Activated T-cell treated with anti-CD3 and anti-CD28 coated beads, Interleukin-2, amount 50 U/mL, for 4 hours (primary cell): ENCODE results near the gene ACOT12. TPM values are rescaled to one million over a fixed set of nuclear protein-coding genes. Genes with fewer than 3 reads are reported as not detected.

Source experiments
- total RNA-seq, 3 donors: library from RNA; stranded (reverse); gene quantifications; one replicate each; pipeline ENCODE4 v1.2.1, GENCODE V29; 2021

Gene ACOT12
- total RNA-seq, 3 donors from 2014 or later: not detected

Other genes starting within 250 kb of the ACOT12 start
- gene CKMT2, start 160.8 kb downstream of the ACOT12 start, total RNA-seq: not detected
- gene ZCCHC9, start 92.5 kb downstream of the ACOT12 start, total RNA-seq: 10 to 100 TPM; 32.7 to 37.8 (median 37.4) TPM